ENCODE measurements around the gene CTNNB1.

The CTNNB1 gene

GRCh38 chr3:41198950-41199865, at the start of gene CTNNB1:
Gene CTNNB1, plus strand, starts transcription at chr3:41199505. Its CDS starts 24,564 bp downstream, at chr3:41224069.
- peak; percentile 89 for DNase-seq (ENCODE audit: low read depth)

- no peak for DNase-seq (ENCODE audit: low read depth)
Observed at GRCh38 chr3:41155834-41156233, 43.5 kb upstream of the CTNNB1 start.

- no peak for DNase-seq (ENCODE audit: low read depth)
Observed at GRCh38 chr3:41158947-41159346, 40.4 kb upstream of the CTNNB1 start.

- no peak for DNase-seq (ENCODE audit: low read depth)
Observed at GRCh38 chr3:41159588-41160189, 39.6 kb upstream of the CTNNB1 start.

- DNase-seq (ENCODE audit: low read depth), result no peak
Observed at GRCh38 chr3:41162541-41162940, 36.8 kb upstream of the CTNNB1 start.

GRCh38 chr3:41163006-41163405, 36.3 kb upstream of the CTNNB1 start:
- no peak for DNase-seq (ENCODE audit: low read depth)

- no peak for DNase-seq (ENCODE audit: low read depth)
Observed at GRCh38 chr3:41163421-41163820, 35.9 kb upstream of the CTNNB1 start.

GRCh38 chr3:41164777-41165176, 34.5 kb upstream of the CTNNB1 start:
- DNase-seq (ENCODE audit: low read depth), result no peak

GRCh38 chr3:41167722-41168497, 31.4 kb upstream of the CTNNB1 start:
- DNase-seq (ENCODE audit: low read depth), result no peak

- DNase-seq (ENCODE audit: low read depth), result no peak
Observed at GRCh38 chr3:41169023-41169422, 30.3 kb upstream of the CTNNB1 start.

GRCh38 chr3:41173926-41174885, 25.1 kb upstream of the CTNNB1 start:
- DNase-seq (ENCODE audit: low read depth), result no peak

GRCh38 chr3:41175365-41175764, 23.9 kb upstream of the CTNNB1 start:
- DNase-seq (ENCODE audit: low read depth), result no peak

GRCh38 chr3:41176596-41176995, 22.7 kb upstream of the CTNNB1 start:
- DNase-seq (ENCODE audit: low read depth), result no peak

- no peak for DNase-seq (ENCODE audit: low read depth)
Observed at GRCh38 chr3:41178576-41178975, 20.7 kb upstream of the CTNNB1 start.

- no peak for DNase-seq (ENCODE audit: low read depth)
Observed at GRCh38 chr3:41180396-41180795, 18.9 kb upstream of the CTNNB1 start.

GRCh38 chr3:41182504-41183059, 16.7 kb upstream of the CTNNB1 start:
- no peak for DNase-seq (ENCODE audit: low read depth)

GRCh38 chr3:41184394-41184793, 14.9 kb upstream of the CTNNB1 start:
- no peak for DNase-seq (ENCODE audit: low read depth)

GRCh38 chr3:41186297-41186696, 13.0 kb upstream of the CTNNB1 start:
- no peak for DNase-seq (ENCODE audit: low read depth)

GRCh38 chr3:41188306-41188705, 11.0 kb upstream of the CTNNB1 start:
- DNase-seq (ENCODE audit: low read depth), result no peak

- no peak for DNase-seq (ENCODE audit: low read depth)
Observed at GRCh38 chr3:41190509-41191284, 8.6 kb upstream of the CTNNB1 start.
